HG03045 (cell line): Measurements from ENCODE around the gene PRDX6.
"Not testable (repeated sequence)": the region's sequence is repeated elsewhere in the genome, so short reads cannot be mapped to it uniquely, and the experiment has no call there.

Source experiments
- ATAC-seq: cut with Tn5 transposase; IDR thresholded peaks from one replicate; pipeline ENCODE4 v1.9.1; 2021; ENCODE audit warnings: mild to moderate bottlenecking, moderate library complexity; ENCODE audit not compliant: unreplicated experiment

Gene PRDX6

GRCh38 chr1:173477286-173478093 lies at the start of gene PRDX6:
Gene PRDX6, plus strand, starts transcription at chr1:173477335. Its CDS starts 63 bp downstream, at chr1:173477398.
- peak; percentile 58 for ATAC-seq

GRCh38 chr1:173429471-173430402 lies 47.4 kb upstream of the PRDX6 start:
- peak; percentile 77 for ATAC-seq

GRCh38 chr1:173430677-173431303 lies 46.3 kb upstream of the PRDX6 start:
- ATAC-seq, result no peak

- ATAC-seq, result peak; percentile 44
Measured at GRCh38 chr1:173431304-173432045, 45.7 kb upstream of the PRDX6 start.

GRCh38 chr1:173432331-173432730 lies 44.8 kb upstream of the PRDX6 start:
- no peak for ATAC-seq

- ATAC-seq, result no peak
Measured at GRCh38 chr1:173433751-173434326, 43.3 kb upstream of the PRDX6 start.

- no peak for ATAC-seq
Measured at GRCh38 chr1:173436841-173437428, 40.2 kb upstream of the PRDX6 start.

GRCh38 chr1:173438675-173439074 lies 38.5 kb upstream of the PRDX6 start:
- no peak for ATAC-seq

GRCh38 chr1:173440430-173440829 lies 36.7 kb upstream of the PRDX6 start:
- ATAC-seq, result no peak

- ATAC-seq, result no peak
Measured at GRCh38 chr1:173444757-173445156, 32.4 kb upstream of the PRDX6 start.

GRCh38 chr1:173445164-173445563 lies 32.0 kb upstream of the PRDX6 start:
- no peak for ATAC-seq

- ATAC-seq, result no peak
Measured at GRCh38 chr1:173445656-173446055, 31.5 kb upstream of the PRDX6 start.

GRCh38 chr1:173447224-173447623 lies 29.9 kb upstream of the PRDX6 start:
- no peak for ATAC-seq

- ATAC-seq, result no peak
Measured at GRCh38 chr1:173448945-173449344, 28.2 kb upstream of the PRDX6 start.

GRCh38 chr1:173451981-173452380 lies 25.2 kb upstream of the PRDX6 start:
- ATAC-seq, result no peak

GRCh38 chr1:173453982-173454381 lies 23.2 kb upstream of the PRDX6 start:
- no peak for ATAC-seq

- no peak for ATAC-seq
Measured at GRCh38 chr1:173454966-173455524, 22.1 kb upstream of the PRDX6 start.

GRCh38 chr1:173459885-173460284 lies 17.2 kb upstream of the PRDX6 start:
- no peak for ATAC-seq

- ATAC-seq, result not testable (repeated sequence)
Measured at GRCh38 chr1:173462666-173463065, 14.5 kb upstream of the PRDX6 start.
